Measurements from ENCODE around the gene VWCE. TPM values are rescaled to one million over a fixed set of nuclear protein-coding genes. Genes with fewer than 3 reads are reported as not detected.

The VWCE gene
- total RNA-seq, 1 experiment from 2014 or later, result 8.0 TPM

GRCh38 chr11:61292356-61292755 is 2.8 kb downstream of the VWCE start:
- peaks cover 8% of the 10 kb centered on the region for H3K4me1 ChIP-seq (ENCODE audit: insufficient read depth, low read length, poor library complexity, severe bottlenecking)
- ChIA-PET CTCF (no interaction called here), POLR2A (ENCODE audit: low non-redundant PET) (interaction anchor here (0.7 kb wide), 1 partner anchor 417 kb away, joined by 11 read pairs; no protein-coding TSS in a partner anchor)
- H3K36me3 ChIP-seq (ENCODE audit: insufficient read depth, low read length, poor library complexity, severe bottlenecking), result no peaks in the 10 kb centered on the region
- intact Hi-C loops (cut with micrococcal nuclease; ENCODE audit: unreplicated experiment), result no loop called here
- no peak overlapping the region for H3K4me3 ChIP-seq (ENCODE audit: low read depth, low read length, poor library complexity, severe bottlenecking)
- H3K27me3 ChIP-seq (replicated peaks; ENCODE audit: insufficient read depth, low read depth, low read length, poor library complexity), result no peaks in the 10 kb centered on the region
- no peaks in the 10 kb centered on the region for H3K9me3 ChIP-seq (ENCODE audit: low read depth, low read length, poor library complexity, severe bottlenecking)
- DNase-seq (ENCODE audit: low spot score), result no peak
- no TSS peak for BruUV-seq (replicated peaks)
- no peak for TF ChIP-seq EZH2 (IDR thresholded peaks at IDR 0.05; ENCODE audit: borderline replicate concordance, low read depth, low read length, poor library complexity, severe bottlenecking)
- TF ChIP-seq CTCF (conservative IDR thresholded peaks at IDR 0.05; ENCODE audit: low read depth, low read length), result no peak
- no peak overlapping the region for H3K27ac ChIP-seq (ENCODE audit: low read depth, low read length, poor library complexity, severe bottlenecking)

- no peaks in the 10 kb centered on the region for H3K27me3 ChIP-seq (replicated peaks; ENCODE audit: insufficient read depth, low read depth, low read length, poor library complexity)
- peaks cover 8% of the 10 kb centered on the region for H3K4me1 ChIP-seq (ENCODE audit: insufficient read depth, low read length, poor library complexity, severe bottlenecking)
- intact Hi-C loops (cut with micrococcal nuclease; ENCODE audit: unreplicated experiment), result no loop called here
- ChIA-PET CTCF (no interaction called here), POLR2A (ENCODE audit: low non-redundant PET) (no interaction called here)
- no peak overlapping the region for H3K27ac ChIP-seq (ENCODE audit: low read depth, low read length, poor library complexity, severe bottlenecking)
- H3K36me3 ChIP-seq (ENCODE audit: insufficient read depth, low read length, poor library complexity, severe bottlenecking), result no peaks in the 10 kb centered on the region
- H3K9me3 ChIP-seq (ENCODE audit: low read depth, low read length, poor library complexity, severe bottlenecking), result no peaks in the 10 kb centered on the region
- TF ChIP-seq CTCF (conservative IDR thresholded peaks at IDR 0.05; ENCODE audit: low read depth, low read length) (peak; percentile 42), EZH2 (IDR thresholded peaks at IDR 0.05; ENCODE audit: borderline replicate concordance, low read depth, low read length, poor library complexity, severe bottlenecking) (no peak)
- no peak for DNase-seq (ENCODE audit: low spot score)
- H3K4me3 ChIP-seq (ENCODE audit: low read depth, low read length, poor library complexity, severe bottlenecking), result no peak overlapping the region
- no TSS peak for BruUV-seq (replicated peaks)
Measured at GRCh38 chr11:61290905-61291690, 4.0 kb downstream of the VWCE start.

GRCh38 chr11:61287338-61287977 is 7.7 kb downstream of the VWCE start:
- Histone ChIP-seq H3K4me1 (ENCODE audit: insufficient read depth, low read length, poor library complexity, severe bottlenecking) (no peaks in the 10 kb centered on the region), H3K27ac (ENCODE audit: low read depth, low read length, poor library complexity, severe bottlenecking) (no peak overlapping the region), H3K4me3 (ENCODE audit: low read depth, low read length, poor library complexity, severe bottlenecking) (no peak overlapping the region), H3K36me3 (ENCODE audit: insufficient read depth, low read length, poor library complexity, severe bottlenecking) (no peaks in the 10 kb centered on the region), H3K9me3 (ENCODE audit: low read depth, low read length, poor library complexity, severe bottlenecking) (no peaks in the 10 kb centered on the region), H3K27me3 (replicated peaks; ENCODE audit: insufficient read depth, low read depth, low read length, poor library complexity) (no peaks in the 10 kb centered on the region)
- POLR2A ChIA-PET (ENCODE audit: low non-redundant PET), result no interaction called here
- TF ChIP-seq CTCF (conservative IDR thresholded peaks at IDR 0.05; ENCODE audit: low read depth, low read length) (no peak), EZH2 (IDR thresholded peaks at IDR 0.05; ENCODE audit: borderline replicate concordance, low read depth, low read length, poor library complexity, severe bottlenecking) (no peak)
- intact Hi-C loops (cut with micrococcal nuclease; ENCODE audit: unreplicated experiment), result no loop called here
- BruUV-seq (replicated peaks), result no TSS peak
- DNase-seq (ENCODE audit: low spot score), result no peak
- CTCF ChIA-PET, result no interaction called here

All from A673 (cell line).